Tibial artery (tissue), 4 donors: ENCODE results near the gene PKNOX2.

Source experiments
- DNase-seq, 2 donors: peaks; one replicate each; pipeline ENCODE4 v3.0.0-alpha.2; 2019
- H3K27ac ChIP-seq, 2 donors: fragments of 200-600 bp; sonication (generic) in 1 of 2; 1 replicate in 1 of 2; 2 replicates in 1 of 2; pipeline ENCODE4 v1.5.1; 2018 to 2019; ENCODE audit warnings: mild to moderate bottlenecking in 1 of 2
- H3K27me3 ChIP-seq, 2 donors: fragments of 200-600 bp; sonication (generic) in 1 of 2; one replicate each; pipeline versions ENCODE4 v1.5.1 to v1.6.0; 2016 to 2019
- H3K36me3 ChIP-seq, 3 donors: fragments of 200-600 bp; sonication (generic) in 2 of 3; one replicate each; pipeline ENCODE4 v1.5.1; 2016 to 2019; ENCODE audit warnings: mild to moderate bottlenecking in 2 of 3
- H3K4me1 ChIP-seq, 4 donors: fragments of 200-600 bp; sonication (generic) in 2 of 4; 1 replicate in 3 of 4; 2 replicates in 1 of 4; pipeline ENCODE4 v1.5.1; 2016 to 2019
- H3K4me3 ChIP-seq, 2 donors: fragments of 200-600 bp; sonication (generic) in 1 of 2; 1 replicate in 1 of 2; 2 replicates in 1 of 2; pipeline ENCODE4 v1.5.1; 2018 to 2019; ENCODE audit warnings: mild to moderate bottlenecking in 2 of 2
- H3K9me3 ChIP-seq, 3 donors: fragments of 200-600 bp; sonication (generic) in 1 of 3; one replicate each; pipeline ENCODE4 v1.5.1; 2016 to 2019
- intact Hi-C: fragments of 100-400 bp; cut with DNase I; formaldehyde crosslinking; loops from one replicate; pipeline ENCODE4 v1.15.0; 2023; ENCODE audit warnings: low total_unique reads
- TF ChIP-seq, protein P1 (sequence below), 2 experiments: fragments of 200-600 bp in 1 of 2; fragments of 450-650 bp in 1 of 2; IDR thresholded peaks; one replicate each; pipeline ENCODE4 v1.5.1; 2017 to 2019; ENCODE audit warnings: antibody characterized with exemption in 2 of 2, mild to moderate bottlenecking in 1 of 2, moderate library complexity in 1 of 2

PKNOX2 gene

DNA sequence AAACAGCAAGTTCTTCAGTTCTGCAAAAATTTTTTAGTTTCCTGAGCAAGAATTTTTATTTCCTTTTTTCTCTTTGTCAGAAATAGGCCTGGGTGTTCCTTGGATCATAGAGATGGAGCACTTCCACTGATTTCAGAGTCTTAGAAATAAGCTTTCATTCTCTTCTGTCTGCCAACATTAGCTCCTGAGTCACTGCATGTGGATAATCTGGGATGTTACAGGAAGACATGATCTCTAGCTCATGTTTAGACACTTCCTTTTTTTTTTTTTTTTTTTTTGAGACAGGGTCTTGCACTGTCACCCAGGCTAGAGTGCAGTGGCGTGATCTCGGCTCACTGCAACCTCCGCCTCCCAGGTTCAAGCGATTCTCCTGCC lies 39.9 kb upstream of the PKNOX2 start:
- no peak for DNase-seq
- no peaks in the 10 kb centered on the region for H3K36me3 ChIP-seq
- intact Hi-C loops: no loop called here
- H3K4me1 ChIP-seq: no peaks in the 10 kb centered on the region
- H3K27me3 ChIP-seq: peaks cover 0 to 11% of the 10 kb centered on the region in 2 donors
- TF ChIP-seq, protein P1, sequence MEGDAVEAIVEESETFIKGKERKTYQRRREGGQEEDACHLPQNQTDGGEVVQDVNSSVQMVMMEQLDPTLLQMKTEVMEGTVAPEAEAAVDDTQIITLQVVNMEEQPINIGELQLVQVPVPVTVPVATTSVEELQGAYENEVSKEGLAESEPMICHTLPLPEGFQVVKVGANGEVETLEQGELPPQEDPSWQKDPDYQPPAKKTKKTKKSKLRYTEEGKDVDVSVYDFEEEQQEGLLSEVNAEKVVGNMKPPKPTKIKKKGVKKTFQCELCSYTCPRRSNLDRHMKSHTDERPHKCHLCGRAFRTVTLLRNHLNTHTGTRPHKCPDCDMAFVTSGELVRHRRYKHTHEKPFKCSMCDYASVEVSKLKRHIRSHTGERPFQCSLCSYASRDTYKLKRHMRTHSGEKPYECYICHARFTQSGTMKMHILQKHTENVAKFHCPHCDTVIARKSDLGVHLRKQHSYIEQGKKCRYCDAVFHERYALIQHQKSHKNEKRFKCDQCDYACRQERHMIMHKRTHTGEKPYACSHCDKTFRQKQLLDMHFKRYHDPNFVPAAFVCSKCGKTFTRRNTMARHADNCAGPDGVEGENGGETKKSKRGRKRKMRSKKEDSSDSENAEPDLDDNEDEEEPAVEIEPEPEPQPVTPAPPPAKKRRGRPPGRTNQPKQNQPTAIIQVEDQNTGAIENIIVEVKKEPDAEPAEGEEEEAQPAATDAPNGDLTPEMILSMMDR (IDR thresholded peaks at IDR 0.05): no peak
- H3K27ac ChIP-seq: no peak overlapping the region
- H3K9me3 ChIP-seq: no peaks in the 10 kb centered on the region
- H3K4me3 ChIP-seq: no peak overlapping the region

- intact Hi-C loops: no loop called here
Observed at GRCh38 chr11:125128450-125128849, 36.1 kb upstream of the PKNOX2 start.

GRCh38 chr11:125129316-125129993 lies 35.1 kb upstream of the PKNOX2 start:
- no peak for DNase-seq
- TF ChIP-seq, protein P1 (IDR thresholded peaks at IDR 0.05): no peak
- H3K36me3 ChIP-seq: no peaks in the 10 kb centered on the region

More at GRCh38 chr11:125128450-125128849, 36.1 kb upstream of the PKNOX2 start:
- H3K4me3 ChIP-seq: no peak overlapping the region
- no peak overlapping the region for H3K27ac ChIP-seq
- H3K36me3 ChIP-seq: no peaks in the 10 kb centered on the region
- H3K9me3 ChIP-seq: no peaks in the 10 kb centered on the region
- no peaks in the 10 kb centered on the region for H3K4me1 ChIP-seq
- H3K27me3 ChIP-seq: peaks cover 0 to 11% of the 10 kb centered on the region in 2 donors
- DNase-seq: no peak
- TF ChIP-seq, protein P1 (IDR thresholded peaks at IDR 0.05): no peak

DNA sequence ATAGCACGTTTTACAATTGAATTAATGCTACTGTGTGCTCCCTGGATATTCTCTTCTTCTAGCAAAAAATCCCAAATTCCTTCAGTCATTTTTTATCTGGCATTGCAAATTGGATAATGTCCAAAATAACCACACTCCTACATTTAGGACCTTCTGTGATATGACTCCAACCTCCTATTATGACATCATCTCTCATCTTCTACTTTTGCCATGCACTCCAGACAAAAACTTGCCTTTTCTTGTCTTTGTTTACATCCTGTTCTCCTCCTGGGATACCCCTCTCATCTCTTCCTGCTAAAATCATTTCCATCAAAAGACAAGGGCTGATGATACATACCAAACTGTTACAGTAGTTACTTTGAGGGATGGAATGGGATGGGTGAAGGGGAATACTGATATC lies 32.5 kb upstream of the PKNOX2 start:
- DNase-seq: no peak
- no peak overlapping the region for H3K27ac ChIP-seq
- H3K9me3 ChIP-seq: no peaks in the 10 kb centered on the region
- intact Hi-C loops: no loop called here
- no peaks in the 10 kb centered on the region for H3K36me3 ChIP-seq
- H3K4me1 ChIP-seq: no peaks in the 10 kb centered on the region
- no peak overlapping the region for H3K4me3 ChIP-seq
- H3K27me3 ChIP-seq: peaks cover 0 to 8% of the 10 kb centered on the region in 2 donors
- TF ChIP-seq, protein P1 (IDR thresholded peaks at IDR 0.05): no peak

More at GRCh38 chr11:125129316-125129993, 35.1 kb upstream of the PKNOX2 start:
- no peak overlapping the region for H3K27ac ChIP-seq
- no peaks in the 10 kb centered on the region for H3K4me1 ChIP-seq
- intact Hi-C loops: no loop called here
- peaks cover 0 to 11% of the 10 kb centered on the region in 2 donors for H3K27me3 ChIP-seq
- no peaks in the 10 kb centered on the region for H3K9me3 ChIP-seq
- no peak overlapping the region for H3K4me3 ChIP-seq

DNA sequence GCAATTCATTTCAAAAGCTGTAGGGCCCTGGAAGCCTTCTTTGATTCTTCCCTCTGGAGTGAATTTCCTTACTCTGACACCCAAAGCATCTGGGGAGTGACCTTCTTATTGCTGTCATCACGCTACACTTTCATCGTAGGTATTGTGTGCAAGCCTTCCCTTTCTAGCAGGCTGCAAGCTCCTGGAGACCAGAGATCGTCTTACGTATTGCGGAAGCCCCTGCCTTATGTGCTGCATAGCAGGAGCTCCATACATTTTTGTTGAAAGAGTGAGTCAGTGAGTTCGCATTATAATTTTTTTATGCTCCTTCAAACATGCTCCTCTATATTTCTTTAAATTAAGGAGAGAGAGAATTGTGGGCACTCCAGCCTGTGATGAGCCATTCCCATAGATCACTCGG lies 32.0 kb upstream of the PKNOX2 start:
- Histone ChIP-seq H3K36me3 (no peaks in the 10 kb centered on the region), H3K27me3 (peaks cover 0 to 8% of the 10 kb centered on the region in 2 donors), H3K9me3 (no peaks in the 10 kb centered on the region), H3K4me3 (no peak overlapping the region), H3K27ac (no peak overlapping the region), H3K4me1 (no peaks in the 10 kb centered on the region)
- no peak for DNase-seq
- intact Hi-C loops: no loop called here
- TF ChIP-seq, protein P1 (IDR thresholded peaks at IDR 0.05): no peak
